Activated CD8-positive, alpha-beta memory T cell treated with anti-CD3 and anti-CD28 coated beads for 1 hour (primary cell): ENCODE results near the gene BOLA1.
"Not testable (repeated sequence)": the region's sequence is repeated elsewhere in the genome, so short reads cannot be mapped to it uniquely, and the experiment has no call there.

ENCODE experiments used
- DNase-seq, 2 donors: peaks; one replicate each; pipeline ENCODE4 v3.0.0-alpha.2; 2020; ENCODE audit warnings: low read depth in 1 of 2; ENCODE audit errors: extremely low read depth in 1 of 2

The BOLA1 gene

GRCh38 chr1:149927563-149928400 lies 28.4 kb downstream of the BOLA1 start, which contains the start of gene SF3B4:
SF3B4 (minus strand) TSS chr1:149927803; CDS start chr1:149927759, 44 bp downstream.
- DNase-seq = peak; percentile 87 to 93

GRCh38 chr1:149928401-149928724 lies 29.0 kb downstream of the BOLA1 start:
- DNase-seq = no peak

- no peak for DNase-seq
These were observed 30.5 kb downstream of the BOLA1 start for GRCh38 chr1:149929856-149930255.

- no peak for DNase-seq
These were observed 31.9 kb downstream of the BOLA1 start for GRCh38 chr1:149931212-149931790.

- DNase-seq = no peak
These were observed 33.1 kb downstream of the BOLA1 start for GRCh38 chr1:149932474-149932873.

GRCh38 chr1:149933208-149933607 lies 33.8 kb downstream of the BOLA1 start:
- DNase-seq = no peak

- no peak for DNase-seq
These were observed 35.0 kb downstream of the BOLA1 start for GRCh38 chr1:149934356-149934755.

GRCh38 chr1:149936170-149936991 lies 37.0 kb downstream of the BOLA1 start, which contains the start of gene MTMR11:
MTMR11 (minus strand) TSS chr1:149936879; CDS start chr1:149936647, 232 bp downstream.
- DNase-seq = no peak

GRCh38 chr1:149936992-149937705 lies 37.8 kb downstream of the BOLA1 start:
- DNase-seq = no peak

- no peak for DNase-seq
These were observed 38.4 kb downstream of the BOLA1 start for GRCh38 chr1:149937759-149938158.

GRCh38 chr1:149938668-149939003 lies 39.3 kb downstream of the BOLA1 start:
- DNase-seq = not testable (repeated sequence)

GRCh38 chr1:149940427-149940826 lies 41.1 kb downstream of the BOLA1 start:
- no peak for DNase-seq

GRCh38 chr1:149942207-149942606 lies 42.8 kb downstream of the BOLA1 start:
- DNase-seq = no peak

- no peak for DNase-seq
These were observed 43.5 kb downstream of the BOLA1 start for GRCh38 chr1:149942885-149943284.

- no peak for DNase-seq
These were observed 45.8 kb downstream of the BOLA1 start for GRCh38 chr1:149945206-149945605.

GRCh38 chr1:149949911-149950310 lies 50.5 kb downstream of the BOLA1 start:
- no peak for DNase-seq
